HEK293 (cell line): ENCODE data around the gene GNAS.

Experiments used
- CTCF ChIA-PET: fragments of 350-600 bp; formaldehyde crosslinking; extraction: SDS; loops from one replicate; lab custom pipeline; 2021; ENCODE audit warnings: antibody characterized with exemption; lab: Yijun Ruan, JAX
- POLR2A ChIA-PET: fragments of 300-600 bp; formaldehyde crosslinking; extraction: SDS; loops from one replicate; lab custom pipeline; 2020; ENCODE audit warnings: antibody characterized with exemption, inconsistent platforms; lab: Yijun Ruan, JAX
- H3K27ac ChIP-seq: fragments of 200-500 bp; sonication (Bioruptor generic); 2 replicates; pipeline ENCODE4 v1.5.1; 2014; ENCODE audit warnings: low read depth, low read length, control low read depth, inconsistent platforms; ENCODE audit errors: extremely low read depth
- H3K36me3 ChIP-seq, 2 experiments: fragments of 200-500 bp in 1 of 2; sonication (Bioruptor generic) in 1 of 2; 1 replicate in 1 of 2; 2 replicates in 1 of 2; pipeline ENCODE4 v1.5.1; 2014 to 2017; ENCODE audit warnings: inconsistent platforms in 2 of 2, low read length in 2 of 2; ENCODE audit not compliant: control insufficient read depth in 2 of 2, insufficient read depth in 1 of 2
- H3K4me1 ChIP-seq: fragments of 200-500 bp; sonication (Bioruptor generic); 2 replicates; pipeline ENCODE4 v1.5.1; 2014; ENCODE audit warnings: mild to moderate bottlenecking, low read length, inconsistent platforms; ENCODE audit not compliant: control insufficient read depth, insufficient read depth
- H3K4me3 ChIP-seq: 2 replicates; pipeline ENCODE4 v1.5.1; 2011; ENCODE audit warnings: low read depth, mild to moderate bottlenecking, control low read depth, low read length, moderate library complexity
- H3K9me3 ChIP-seq: fragments of 200-500 bp; sonication (Bioruptor generic); 2 replicates; pipeline ENCODE4 v1.5.1; 2014; ENCODE audit warnings: low read depth, low read length, inconsistent platforms; ENCODE audit not compliant: control insufficient read depth, insufficient read depth
- GFI1B ChIP-seq: fragments of 450-650 bp; formaldehyde crosslinking; IDR thresholded peaks from 2 replicates; pipeline ENCODE4 v1.5.1; 2016; ENCODE audit warnings: missing biosample characterization, missing genetic modification characterization
- GLIS2 ChIP-seq: fragments of 450-650 bp; formaldehyde crosslinking; IDR thresholded peaks from 2 replicates; pipeline ENCODE4 v1.5.1; 2016; ENCODE audit warnings: missing biosample characterization, missing genetic modification characterization
- HOXC10 ChIP-seq: sonication (generic); formaldehyde crosslinking; IDR thresholded peaks from 2 replicates; pipeline ENCODE4 v1.8.1; 2023; ENCODE audit warnings: mild to moderate bottlenecking, missing genetic modification reagents
- OVOL3 ChIP-seq: fragments of 450-650 bp; formaldehyde crosslinking; IDR thresholded peaks from 2 replicates; pipeline ENCODE4 v1.5.1; 2016; ENCODE audit warnings: missing biosample characterization, missing genetic modification characterization
- ZNF112 ChIP-seq: fragments of 450-650 bp; formaldehyde crosslinking; IDR thresholded peaks from 2 replicates; pipeline ENCODE4 v1.5.0; 2017; ENCODE audit warnings: missing biosample characterization, missing genetic modification characterization
- ZNF174 ChIP-seq: fragments of 450-650 bp; formaldehyde crosslinking; IDR thresholded peaks from 2 replicates; pipeline ENCODE4 v1.5.0; 2017; ENCODE audit warnings: missing biosample characterization, mild to moderate bottlenecking, missing genetic modification characterization
- ZNF280C ChIP-seq: fragments of 450-650 bp; formaldehyde crosslinking; IDR thresholded peaks from 2 replicates; pipeline ENCODE4 v1.5.1; 2016; ENCODE audit warnings: missing biosample characterization, missing genetic modification characterization
- ZNF423 ChIP-seq: fragments of 450-650 bp; formaldehyde crosslinking; IDR thresholded peaks from 2 replicates; pipeline ENCODE4 v1.5.1; 2016; ENCODE audit warnings: missing biosample characterization, missing genetic modification characterization
- ZNF629 ChIP-seq: fragments of 450-650 bp; formaldehyde crosslinking; IDR thresholded peaks from 2 replicates; pipeline ENCODE4 v1.5.1; 2017; ENCODE audit warnings: missing biosample characterization, missing genetic modification characterization
- ZNF658 ChIP-seq: fragments of 450-650 bp; formaldehyde crosslinking; IDR thresholded peaks from 2 replicates; pipeline ENCODE4; 2016; ENCODE audit warnings: missing biosample characterization, missing genetic modification characterization
- ZNF670 ChIP-seq: fragments of 450-650 bp; formaldehyde crosslinking; IDR thresholded peaks from 2 replicates; pipeline ENCODE4 v1.5.1; 2016; ENCODE audit warnings: missing biosample characterization, missing genetic modification characterization, low read depth
- ZNF677 ChIP-seq: fragments of 450-650 bp; IDR thresholded peaks from 2 replicates; pipeline ENCODE4 v1.5.0; 2018; ENCODE audit warnings: missing biosample characterization, mild to moderate bottlenecking, missing genetic modification characterization, moderate library complexity
- ZNF707 ChIP-seq: fragments of 450-650 bp; formaldehyde crosslinking; IDR thresholded peaks from 2 replicates; pipeline ENCODE4 v1.5.1; 2016; ENCODE audit warnings: missing biosample characterization, missing genetic modification characterization
- ZNF837 ChIP-seq: fragments of 450-650 bp; formaldehyde crosslinking; IDR thresholded peaks from 2 replicates; pipeline ENCODE4 v1.5.1; 2016; ENCODE audit warnings: missing biosample characterization, missing genetic modification characterization
- ZSCAN5A ChIP-seq: fragments of 450-650 bp; formaldehyde crosslinking; IDR thresholded peaks from 2 replicates; pipeline ENCODE4 v1.5.1; 2016; ENCODE audit warnings: missing biosample characterization, missing genetic modification characterization
- TF ChIP-seq, protein P1 (sequence below): fragments of 450-650 bp; formaldehyde crosslinking; IDR thresholded peaks from 2 replicates; pipeline ENCODE4 v1.5.0; 2017; ENCODE audit warnings: missing biosample characterization, missing genetic modification characterization, borderline replicate concordance
- TF ChIP-seq, protein P2 (sequence below): fragments of 450-650 bp; formaldehyde crosslinking; IDR thresholded peaks from 2 replicates; pipeline ENCODE4 v1.5.1; 2017; ENCODE audit warnings: missing biosample characterization, missing genetic modification characterization

The GNAS gene

DNA sequence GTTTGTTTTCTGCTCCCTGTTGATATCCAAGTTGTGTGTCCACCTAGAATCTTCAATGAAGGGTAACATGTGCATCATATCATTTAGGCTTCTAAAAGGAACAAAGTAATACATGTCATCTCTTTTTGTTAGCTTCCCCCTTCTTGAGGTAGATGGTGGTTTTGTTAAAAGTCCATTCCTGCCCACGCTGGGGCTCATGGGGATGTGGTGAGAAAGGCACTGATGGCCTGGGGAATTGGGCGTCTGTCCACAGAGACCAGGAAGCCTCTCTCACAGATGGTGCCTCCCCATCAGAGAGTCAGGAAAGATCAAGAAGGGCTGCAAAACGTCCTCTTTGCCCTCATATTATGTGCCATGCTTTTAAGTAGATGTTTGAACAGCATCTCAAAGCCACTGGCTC, 32.5 kb downstream of the GNAS start:
- Histone ChIP-seq H3K27ac (no peak overlapping the region), H3K9me3 (no peaks in the 10 kb centered on the region), H3K4me3 (no peak overlapping the region), H3K36me3 (no peaks in the 10 kb centered on the region), H3K4me1 (no peaks in the 10 kb centered on the region)
- TF ChIP-seq GFI1B, result no peak
- no peak for TF ChIP-seq ZNF837 (tag by site-specific recombination)
- POLR2A ChIA-PET, result no interaction called here
- CTCF ChIA-PET, result interaction anchor here (0.6 to 1.2 kb wide), 3 partner anchors 13 to 559 kb away, joined by 3 to 6 read pairs (median 3); no protein-coding TSS in a partner anchor

DNA sequence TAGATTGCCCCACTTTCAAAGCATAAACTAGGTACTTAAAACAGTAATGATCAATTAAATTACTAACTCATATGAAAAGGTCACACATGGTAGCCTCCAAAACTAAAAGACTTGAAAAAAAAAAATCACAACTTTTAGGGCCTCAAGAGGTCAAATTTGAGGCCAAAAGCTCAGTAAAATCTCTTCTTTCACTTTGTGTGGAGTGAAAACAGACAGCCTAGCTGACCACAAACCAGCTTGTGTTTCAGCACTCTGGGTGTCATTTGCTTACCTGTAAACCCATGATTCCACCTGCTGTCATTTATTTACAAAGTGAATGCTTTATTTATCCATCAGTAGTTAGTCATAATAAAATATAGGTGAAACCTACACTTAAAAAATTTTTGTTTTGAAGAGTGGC, 34.0 kb downstream of the GNAS start:
- TF ChIP-seq GLIS2 (tag by site-specific recombination), result no peak
- TF ChIP-seq ZSCAN5A, result no peak
- TF ChIP-seq ZNF280C (tag by site-specific recombination), result no peak
- TF ChIP-seq ZNF707, result no peak
- TF ChIP-seq, protein P1, sequence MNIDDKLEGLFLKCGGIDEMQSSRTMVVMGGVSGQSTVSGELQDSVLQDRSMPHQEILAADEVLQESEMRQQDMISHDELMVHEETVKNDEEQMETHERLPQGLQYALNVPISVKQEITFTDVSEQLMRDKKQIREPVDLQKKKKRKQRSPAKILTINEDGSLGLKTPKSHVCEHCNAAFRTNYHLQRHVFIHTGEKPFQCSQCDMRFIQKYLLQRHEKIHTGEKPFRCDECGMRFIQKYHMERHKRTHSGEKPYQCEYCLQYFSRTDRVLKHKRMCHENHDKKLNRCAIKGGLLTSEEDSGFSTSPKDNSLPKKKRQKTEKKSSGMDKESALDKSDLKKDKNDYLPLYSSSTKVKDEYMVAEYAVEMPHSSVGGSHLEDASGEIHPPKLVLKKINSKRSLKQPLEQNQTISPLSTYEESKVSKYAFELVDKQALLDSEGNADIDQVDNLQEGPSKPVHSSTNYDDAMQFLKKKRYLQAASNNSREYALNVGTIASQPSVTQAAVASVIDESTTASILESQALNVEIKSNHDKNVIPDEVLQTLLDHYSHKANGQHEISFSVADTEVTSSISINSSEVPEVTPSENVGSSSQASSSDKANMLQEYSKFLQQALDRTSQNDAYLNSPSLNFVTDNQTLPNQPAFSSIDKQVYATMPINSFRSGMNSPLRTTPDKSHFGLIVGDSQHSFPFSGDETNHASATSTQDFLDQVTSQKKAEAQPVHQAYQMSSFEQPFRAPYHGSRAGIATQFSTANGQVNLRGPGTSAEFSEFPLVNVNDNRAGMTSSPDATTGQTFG (tag by site-specific recombination), result no peak
- TF ChIP-seq ZNF629 (tag by site-specific recombination), result no peak
- TF ChIP-seq ZNF423 (tag by site-specific recombination), result no peak
- TF ChIP-seq ZNF658 (tag by site-specific recombination), result no peak
- ChIA-PET CTCF (interaction anchor here (0.7 to 2.1 kb wide), 2 partner anchors 18 to 223 kb away, joined by 4 read pairs; no protein-coding TSS in a partner anchor), POLR2A (interaction anchor here (1.4 kb wide), 1 partner anchor 146 kb away, joined by 5 read pairs; the partner anchor contains the start of gene ATP5F1E)
- Histone ChIP-seq H3K4me3 (no peak overlapping the region), H3K27ac (no peak overlapping the region), H3K9me3 (no peaks in the 10 kb centered on the region), H3K36me3 (no peaks in the 10 kb centered on the region), H3K4me1 (no peaks in the 10 kb centered on the region)

DNA sequence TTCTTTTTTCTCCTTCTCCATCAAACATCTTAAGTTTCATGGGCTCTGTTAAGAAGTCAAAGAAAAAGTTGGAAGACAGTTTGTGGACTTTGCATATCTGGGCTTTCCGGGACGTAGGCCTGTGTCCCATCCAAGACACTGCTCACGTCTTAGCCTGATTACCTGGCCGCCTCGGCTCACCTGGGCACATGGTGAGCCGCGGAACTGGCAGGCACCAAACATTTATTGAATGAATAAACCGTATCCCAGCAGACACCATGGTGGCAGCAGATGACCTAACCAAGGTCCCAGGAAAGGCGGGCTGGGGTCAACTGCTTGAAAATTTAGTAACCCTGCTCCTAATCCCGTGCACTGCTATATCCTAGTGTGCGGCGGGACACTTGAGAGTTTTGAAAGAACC, 35.6 kb downstream of the GNAS start:
- no peaks in the 10 kb centered on the region for H3K4me1 ChIP-seq
- no peak for TF ChIP-seq ZNF677 (tag by site-specific recombination)
- TF ChIP-seq, protein P2, sequence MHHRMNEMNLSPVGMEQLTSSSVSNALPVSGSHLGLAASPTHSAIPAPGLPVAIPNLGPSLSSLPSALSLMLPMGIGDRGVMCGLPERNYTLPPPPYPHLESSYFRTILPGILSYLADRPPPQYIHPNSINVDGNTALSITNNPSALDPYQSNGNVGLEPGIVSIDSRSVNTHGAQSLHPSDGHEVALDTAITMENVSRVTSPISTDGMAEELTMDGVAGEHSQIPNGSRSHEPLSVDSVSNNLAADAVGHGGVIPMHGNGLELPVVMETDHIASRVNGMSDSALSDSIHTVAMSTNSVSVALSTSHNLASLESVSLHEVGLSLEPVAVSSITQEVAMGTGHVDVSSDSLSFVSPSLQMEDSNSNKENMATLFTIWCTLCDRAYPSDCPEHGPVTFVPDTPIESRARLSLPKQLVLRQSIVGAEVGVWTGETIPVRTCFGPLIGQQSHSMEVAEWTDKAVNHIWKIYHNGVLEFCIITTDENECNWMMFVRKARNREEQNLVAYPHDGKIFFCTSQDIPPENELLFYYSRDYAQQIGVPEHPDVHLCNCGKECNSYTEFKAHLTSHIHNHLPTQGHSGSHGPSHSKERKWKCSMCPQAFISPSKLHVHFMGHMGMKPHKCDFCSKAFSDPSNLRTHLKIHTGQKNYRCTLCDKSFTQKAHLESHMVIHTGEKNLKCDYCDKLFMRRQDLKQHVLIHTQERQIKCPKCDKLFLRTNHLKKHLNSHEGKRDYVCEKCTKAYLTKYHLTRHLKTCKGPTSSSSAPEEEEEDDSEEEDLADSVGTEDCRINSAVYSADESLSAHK (tag by site-specific recombination), result no peak
- TF ChIP-seq ZNF174 (tag by site-specific recombination), result no peak
- TF ChIP-seq HOXC10 (CRISPR knock-in tag), result no peak
- TF ChIP-seq ZNF112 (tag by site-specific recombination), result no peak
- TF ChIP-seq ZNF670 (tag by site-specific recombination), result no peak
- no peak for TF ChIP-seq OVOL3 (tag by site-specific recombination)
- POLR2A ChIA-PET, result no interaction called here
- no peaks in the 10 kb centered on the region for H3K9me3 ChIP-seq
- H3K4me3 ChIP-seq, result peak overlapping the region; percentile 86
- CTCF ChIA-PET, result no interaction called here
- H3K36me3 ChIP-seq, result no peaks in the 10 kb centered on the region
- peak overlapping the region; percentile 97; the same call in 1 of the 2 replicates for H3K27ac ChIP-seq
